ENCODE measurements around the gene EML6. TPM values are rescaled to one million over a fixed set of nuclear protein-coding genes. Genes with fewer than 3 reads are reported as not detected.

The EML6 gene
- total RNA-seq, 1 donor from 2014 or later = 0.17 TPM

GRCh38 chr2:54758951-54759350, 35.5 kb downstream of the EML6 start:
- no peak for DNase-seq

- DNase-seq = no peak
Observed at GRCh38 chr2:54760310-54760709, 36.8 kb downstream of the EML6 start.

GRCh38 chr2:54763636-54764291, 40.3 kb downstream of the EML6 start:
- peak; percentile 21 for DNase-seq

GRCh38 chr2:54767921-54768320, 44.5 kb downstream of the EML6 start:
- peak; percentile 89 for DNase-seq

- DNase-seq = no peak
Observed at GRCh38 chr2:54768772-54769428, 45.4 kb downstream of the EML6 start.

- DNase-seq = no peak
Observed at GRCh38 chr2:54770211-54770610, 46.7 kb downstream of the EML6 start.

- no peak for DNase-seq
Observed at GRCh38 chr2:54770676-54771075, 47.2 kb downstream of the EML6 start.

- DNase-seq = peak; percentile 60
Observed at GRCh38 chr2:54771166-54771885, 47.9 kb downstream of the EML6 start.

- peak; percentile 74 for DNase-seq
Observed at GRCh38 chr2:54772110-54772509, 48.6 kb downstream of the EML6 start.

GRCh38 chr2:54772531-54772930, 49.1 kb downstream of the EML6 start:
- peak; percentile 24 for DNase-seq

- DNase-seq = no peak
Observed at GRCh38 chr2:54773233-54773632, 49.8 kb downstream of the EML6 start.

GRCh38 chr2:54773838-54774237, 50.4 kb downstream of the EML6 start:
- peak; percentile 9 for DNase-seq

- DNase-seq = peak; percentile 13
Observed at GRCh38 chr2:54775710-54776109, 52.2 kb downstream of the EML6 start.

GRCh38 chr2:54776494-54776893, 53.0 kb downstream of the EML6 start:
- DNase-seq = no peak

GRCh38 chr2:54783349-54783748, 59.9 kb downstream of the EML6 start:
- DNase-seq = no peak

- DNase-seq = no peak
Observed at GRCh38 chr2:54787270-54787669, 63.8 kb downstream of the EML6 start.

- no peak for DNase-seq
Observed at GRCh38 chr2:54787755-54788366, 64.4 kb downstream of the EML6 start.

- no peak for DNase-seq
Observed at GRCh38 chr2:54789878-54790277, 66.4 kb downstream of the EML6 start.

- no peak for DNase-seq
Observed at GRCh38 chr2:54791831-54792230, 68.4 kb downstream of the EML6 start.

GRCh38 chr2:54797307-54797706, 73.8 kb downstream of the EML6 start:
- DNase-seq = no peak

GRCh38 chr2:54801352-54801751, 77.9 kb downstream of the EML6 start:
- DNase-seq = no peak

GRCh38 chr2:54803783-54804751, 80.6 kb downstream of the EML6 start:
- DNase-seq = no peak
